IMR-90 (cell line): ENCODE data around the gene RASGRP2. TPM values are rescaled to one million over a fixed set of nuclear protein-coding genes. Genes with fewer than 3 reads are reported as not detected.

Experiments used
- ATAC-seq: fragments of 200-7000 bp; cut with Tn5 transposase; 2 replicates; pipeline ENCODE4 v1.9.1; 2020; ENCODE audit warnings: low read depth, mild to moderate bottlenecking, moderate library complexity
- BruUV-seq: library from RNA; stranded (reverse); fragments of 400-500 nt; replicated peaks from 2 replicates; lab custom pipeline; 2021; lab: Mats Ljungman, UMichigan
- CTCF ChIA-PET: fragments of 300-600 bp; formaldehyde crosslinking; extraction: SDS; loops from one replicate; lab custom pipeline; 2021; ENCODE audit warnings: antibody characterized with exemption; lab: Yijun Ruan, JAX
- POLR2A ChIA-PET: fragments of 300-600 bp; sonication (Branson Sonifier 250); formaldehyde crosslinking; loops from one replicate; lab custom pipeline; 2022; ENCODE audit warnings: antibody characterized with exemption; ENCODE audit not compliant: unreplicated experiment; lab: Charles Lee
- DNase-seq: peaks from one replicate; pipeline ENCODE4 v3.0.0; 2013
- H2AFZ ChIP-seq: replicated peaks from 2 replicates; pipeline ENCODE3; 2013; ENCODE audit warnings: low read length, mild to moderate bottlenecking; ENCODE audit not compliant: poor library complexity
- H2AK5ac ChIP-seq: 2 replicates; pipeline ENCODE4 v1.6.1; 2013; ENCODE audit warnings: low read depth, low read length, inconsistent platforms
- H2AK9ac ChIP-seq: replicated peaks from 2 replicates; pipeline ENCODE3; 2013; ENCODE audit warnings: mild to moderate bottlenecking, low read depth, low read length, moderate library complexity; ENCODE audit not compliant: poor library complexity
- H2BK120ac ChIP-seq: 2 replicates; pipeline ENCODE4 v1.6.1; 2013; ENCODE audit warnings: low read depth, low read length, inconsistent platforms
- H2BK15ac ChIP-seq: 3 replicates; pipeline ENCODE4 v1.6.1; 2013; ENCODE audit warnings: low read depth, low read length, inconsistent platforms
- H2BK20ac ChIP-seq: 2 replicates; pipeline ENCODE4 v1.6.1; 2013; ENCODE audit warnings: low read depth, mild to moderate bottlenecking, inconsistent platforms, low read length, moderate library complexity
- H2BK5ac ChIP-seq: 2 replicates; pipeline ENCODE4 v1.6.1; 2013; ENCODE audit warnings: mild to moderate bottlenecking, low read depth, low read length, inconsistent platforms; ENCODE audit not compliant: poor library complexity, severe bottlenecking
- H3K14ac ChIP-seq: replicated peaks from 2 replicates; pipeline ENCODE4 v1.6.1; 2013; ENCODE audit warnings: low read depth, low read length, inconsistent platforms
- H3K18ac ChIP-seq: 2 replicates; pipeline ENCODE4 v1.6.1; 2013; ENCODE audit warnings: low read depth, low read length, control low read depth
- H3K23ac ChIP-seq: 2 replicates; pipeline ENCODE4 v1.6.1; 2013; ENCODE audit warnings: low read depth, low read length, inconsistent platforms
- H3K27ac ChIP-seq: 2 replicates; pipeline ENCODE4 v1.5.1; 2013; ENCODE audit warnings: mild to moderate bottlenecking, control low read depth, low read length; ENCODE audit not compliant: insufficient read depth
- H3K27me3 ChIP-seq: 2 replicates; pipeline ENCODE4 v1.6.1; 2013; ENCODE audit warnings: low read length; ENCODE audit not compliant: control insufficient read depth, insufficient read depth
- H3K36me3 ChIP-seq: 2 replicates; pipeline ENCODE4 v1.6.1; 2013; ENCODE audit warnings: low read length, mixed read lengths; ENCODE audit not compliant: control insufficient read depth, insufficient read depth
- H3K4ac ChIP-seq: 2 replicates; pipeline ENCODE4 v1.6.1; 2013; ENCODE audit warnings: low read depth, low read length, inconsistent platforms
- H3K4me1 ChIP-seq: 2 replicates; pipeline ENCODE4 v1.6.1; 2013; ENCODE audit warnings: low read length, mixed read lengths; ENCODE audit not compliant: control insufficient read depth, insufficient read depth
- H3K4me2 ChIP-seq: 2 replicates; pipeline ENCODE4 v1.6.1; 2013; ENCODE audit warnings: low read depth, mild to moderate bottlenecking, control low read depth, low read length, moderate library complexity
- H3K4me3 ChIP-seq: 2 replicates; pipeline ENCODE4 v1.5.1; 2013; ENCODE audit warnings: low read depth, mild to moderate bottlenecking, control low read depth, low read length, moderate library complexity; ENCODE audit not compliant: insufficient read depth
- H3K56ac ChIP-seq: 2 replicates; pipeline ENCODE4 v1.6.1; 2013; ENCODE audit warnings: low read length, inconsistent platforms; ENCODE audit not compliant: insufficient read depth; ENCODE audit errors: extremely low read depth
- H3K79me1 ChIP-seq, 2 experiments: 2 replicates each; pipeline ENCODE4 v1.6.1; 2013; ENCODE audit warnings: low read length in 2 of 2, inconsistent platforms in 1 of 2, low read depth in 1 of 2
- H3K9ac ChIP-seq: 2 replicates; pipeline ENCODE4 v1.6.1; 2013; ENCODE audit warnings: low read depth, low read length, control low read depth
- H3K9me1 ChIP-seq: 2 replicates; pipeline ENCODE4 v1.6.1; 2013; ENCODE audit warnings: low read length, inconsistent platforms; ENCODE audit not compliant: insufficient read depth
- H3K9me3 ChIP-seq: 2 replicates; pipeline ENCODE4 v1.6.1; 2013; ENCODE audit warnings: low read length; ENCODE audit not compliant: control insufficient read depth, insufficient read depth
- H4K20me1 ChIP-seq: 2 replicates; pipeline ENCODE4 v1.6.1; 2013; ENCODE audit warnings: low read length, inconsistent platforms; ENCODE audit not compliant: insufficient read depth
- H4K5ac ChIP-seq: 2 replicates; pipeline ENCODE4 v1.6.1; 2013; ENCODE audit warnings: mild to moderate bottlenecking, low read depth, low read length, control low read depth
- H4K8ac ChIP-seq, 2 experiments: 2 replicates each; pipeline ENCODE4 v1.6.1; 2013; ENCODE audit warnings: low read depth in 2 of 2, low read length in 2 of 2, control low read depth in 1 of 2, inconsistent platforms in 1 of 2
- H4K91ac ChIP-seq: 2 replicates; pipeline ENCODE4 v1.6.1; 2013; ENCODE audit warnings: low read depth, low read length, inconsistent platforms; ENCODE audit not compliant: insufficient read depth
- CHD1 ChIP-seq: IDR thresholded peaks from 2 replicates; pipeline ENCODE4 v1.6.1; 2012; ENCODE audit warnings: low read depth, low read length, improper control_type of control experiment
- NFE2L2 ChIP-seq: fragments of 150-350 bp; IDR thresholded peaks from 2 replicates; pipeline ENCODE4 v1.6.1; 2016; ENCODE audit warnings: low read depth, mild to moderate bottlenecking, low read length
- RAD21 ChIP-seq: IDR thresholded peaks from 2 replicates; pipeline ENCODE4 v1.6.1; 2012; ENCODE audit warnings: low read length, improper control_type of control experiment
- RCOR1 ChIP-seq: IDR thresholded peaks from 2 replicates; pipeline ENCODE4 v1.6.1; 2012; ENCODE audit warnings: mild to moderate bottlenecking, low read length, improper control_type of control experiment; ENCODE audit not compliant: insufficient replicate concordance
- WGBS, 2 experiments: methylation state at CpG; one replicate each; pipeline versions ENCODE4 v1.1.5 to v1.1.7; 2013; ENCODE audit warnings: missing lambda C conversion rate in 2 of 2; ENCODE audit not compliant: insufficient read length in 1 of 2; ENCODE audit errors: extremely low coverage in 2 of 2; 5-methylcytosine and 5-hydroxymethylcytosine counted together
- dilution Hi-C: fragments of 300-500 bp; cut with HindIII; formaldehyde crosslinking; loops from one replicate; pipeline ENCODE4 v1.14.3; 2018; ENCODE audit warnings: low sequenced_read_pairs; ENCODE audit not compliant: unreplicated experiment
- in situ Hi-C: fragments of 300-500 bp; cut with MboI; formaldehyde crosslinking; loops from 3 replicates; pipeline ENCODE4 v1.14.3; 2019; ENCODE audit warnings: low sequenced_read_pairs, inconsistent platforms, mixed read lengths
- intact Hi-C: fragments of 100-400 bp; cut with micrococcal nuclease; formaldehyde crosslinking; loops from 2 replicates; pipeline ENCODE4 v1.10.0; 2022
- polyA plus RNA-seq, 3 experiments: library from polyadenylated mRNA; depleted of rRNA; stranded (reverse); fragments of >200 nt; gene quantifications; 2 replicates each; pipeline ENCODE4 v1.2.3, GENCODE V29; 2012; ENCODE audit warnings: low replicate concordance in 1 of 3
- total RNA-seq: library from RNA; depleted of rRNA; stranded (reverse); fragments of >200 nt; gene quantifications from 2 replicates; pipeline ENCODE4 v1.2.3, GENCODE V29; 2012

RASGRP2 gene
- total and polyA plus RNA-seq, 2 of the 4 experiments (the other 2 are of a cell fraction), result 1.2 TPM; not detected in 1

DNA sequence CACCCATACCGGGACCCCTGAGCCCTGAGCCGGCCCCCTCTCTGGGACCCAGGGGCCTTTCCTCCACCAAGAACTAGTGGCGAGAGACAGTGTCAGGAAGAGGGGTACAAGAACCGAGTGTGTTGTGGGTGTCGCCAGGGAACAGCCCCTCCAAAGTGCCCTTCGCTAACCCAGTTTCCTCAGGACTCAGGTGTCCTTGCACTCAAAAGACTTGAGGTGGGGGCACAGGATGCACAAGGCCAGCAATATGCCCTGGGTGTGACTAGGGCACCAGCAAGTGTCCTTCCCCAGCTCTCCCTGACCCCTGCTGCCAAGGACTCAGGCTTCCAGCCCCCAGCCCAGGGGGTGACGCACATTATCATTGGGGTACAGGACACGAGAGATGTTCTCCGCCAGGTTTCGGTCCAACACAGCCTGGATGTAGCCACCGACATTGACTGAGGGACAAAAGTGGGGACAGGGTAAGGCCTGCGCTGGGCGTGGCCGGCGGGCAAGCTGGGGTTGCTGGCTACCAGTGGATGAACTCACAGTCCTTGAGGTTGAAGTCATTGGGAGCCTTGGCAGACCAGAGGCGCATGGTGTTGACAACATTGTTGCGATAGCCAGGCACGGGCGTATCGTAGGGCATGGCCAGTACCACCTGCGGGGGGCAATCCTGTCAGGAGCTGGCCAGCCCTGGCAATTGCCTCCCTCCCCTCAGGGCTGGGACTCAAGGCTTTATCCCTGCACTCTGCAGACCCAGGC lies 11.1 kb upstream of the RASGRP2 start:
- Histone ChIP-seq H2AK5ac (no peak overlapping the region), H2AK9ac (peak overlapping the region; percentile 24), H4K5ac (no peak overlapping the region), H3K18ac (no peak overlapping the region), H3K27me3 (no peaks in the 10 kb centered on the region), H3K9ac (no peak overlapping the region), H3K4me1 (peaks cover 1% of the 10 kb centered on the region; the same call in 1 of the 2 replicates), H3K14ac (no peak overlapping the region), H3K23ac (no peak overlapping the region), H2BK15ac (no peak overlapping the region), H2BK20ac (no peak overlapping the region), H3K36me3 (no peaks in the 10 kb centered on the region), H2BK120ac (no peak overlapping the region), H3K9me3 (no peaks in the 10 kb centered on the region), H3K9me1 (0 out of 2 replicates have a peak, but pooled peaks cover 1% of the 10 kb centered on the region), H3K4me3 (no peak overlapping the region), H2AFZ (no peak overlapping the region), H3K56ac (no peak overlapping the region), H3K4ac (no peak overlapping the region), H4K8ac (no peak overlapping the region), H3K4me2 (no peak overlapping the region), H4K91ac (no peak overlapping the region), H3K79me1 (no peaks in the 10 kb centered on the region), H2BK5ac (no peak overlapping the region), H3K27ac (no peak overlapping the region), H4K20me1 (peaks cover 5% of the 10 kb centered on the region)
- POLR2A ChIA-PET, result no interaction called here
- intact Hi-C loops, result no loop called here
- BruUV-seq, result no TSS peak
- CTCF ChIA-PET, result no interaction called here
- in situ Hi-C loops, result no loop called here
- WGBS, 2 experiments, result 92% methylated on average over 8 of the region's 21 CpGs; no CpG with 5 or more reads in 1 of the 2 experiments
- no peak for ATAC-seq
- DNase-seq, result no peak
- TF ChIP-seq RAD21 (no peak), CHD1 (no peak), RCOR1 (no peak), NFE2L2 (no peak)
- dilution Hi-C loops, result no loop called here
